Kidney epithelial cell (primary cell): Measurements from ENCODE around the gene OTUD3. TPM values are rescaled to one million over a fixed set of nuclear protein-coding genes. Genes with fewer than 3 reads are reported as not detected.
"Not testable (repeated sequence)": the region's sequence is repeated elsewhere in the genome, so short reads cannot be mapped to it uniquely, and the experiment has no call there.

Source experiments
- DNase-seq: peaks from one replicate; pipeline ENCODE4 v3.0.0-alpha.2; 2010; ENCODE audit warnings: low read depth
- H3K27me3 ChIP-seq: 2 replicates; pipeline ENCODE4 v1.6.0; 2011; ENCODE audit warnings: low read length; ENCODE audit not compliant: control insufficient read depth, insufficient read depth
- H3K36me3 ChIP-seq: 2 replicates; pipeline ENCODE4 v1.5.1; 2011; ENCODE audit warnings: low read length; ENCODE audit not compliant: control insufficient read depth, insufficient read depth
- H3K4me3 ChIP-seq: 2 replicates; pipeline ENCODE4 v1.5.1; 2011; ENCODE audit warnings: low read depth, mild to moderate bottlenecking, control low read depth, low read length
- total RNA-seq: library from RNA; depleted of rRNA; stranded (reverse); fragments of >200 nt; gene quantifications from 2 replicates; pipeline ENCODE4 v1.2.3, GENCODE V29; 2015
- TF ChIP-seq, protein P1 (sequence below): IDR thresholded peaks from 2 replicates; pipeline ENCODE4 v1.5.1; 2011; ENCODE audit warnings: mild to moderate bottlenecking, moderate library complexity, low read length, control low read depth, inconsistent platforms; ENCODE audit not compliant: insufficient read depth, poor library complexity, severe bottlenecking

The OTUD3 gene
- total RNA-seq, 1 donor from 2014 or later: 8.0 TPM

GRCh38 chr1:19864570-19865160 is 17.5 kb upstream of the OTUD3 start:
- Histone ChIP-seq H3K27me3 (no peaks in the 10 kb centered on the region), H3K36me3 (no peaks in the 10 kb centered on the region), H3K4me3 (no peak overlapping the region)
- DNase-seq: no peak
- TF ChIP-seq, protein P1, sequence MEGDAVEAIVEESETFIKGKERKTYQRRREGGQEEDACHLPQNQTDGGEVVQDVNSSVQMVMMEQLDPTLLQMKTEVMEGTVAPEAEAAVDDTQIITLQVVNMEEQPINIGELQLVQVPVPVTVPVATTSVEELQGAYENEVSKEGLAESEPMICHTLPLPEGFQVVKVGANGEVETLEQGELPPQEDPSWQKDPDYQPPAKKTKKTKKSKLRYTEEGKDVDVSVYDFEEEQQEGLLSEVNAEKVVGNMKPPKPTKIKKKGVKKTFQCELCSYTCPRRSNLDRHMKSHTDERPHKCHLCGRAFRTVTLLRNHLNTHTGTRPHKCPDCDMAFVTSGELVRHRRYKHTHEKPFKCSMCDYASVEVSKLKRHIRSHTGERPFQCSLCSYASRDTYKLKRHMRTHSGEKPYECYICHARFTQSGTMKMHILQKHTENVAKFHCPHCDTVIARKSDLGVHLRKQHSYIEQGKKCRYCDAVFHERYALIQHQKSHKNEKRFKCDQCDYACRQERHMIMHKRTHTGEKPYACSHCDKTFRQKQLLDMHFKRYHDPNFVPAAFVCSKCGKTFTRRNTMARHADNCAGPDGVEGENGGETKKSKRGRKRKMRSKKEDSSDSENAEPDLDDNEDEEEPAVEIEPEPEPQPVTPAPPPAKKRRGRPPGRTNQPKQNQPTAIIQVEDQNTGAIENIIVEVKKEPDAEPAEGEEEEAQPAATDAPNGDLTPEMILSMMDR: no peak

GRCh38 chr1:19866029-19866428 is 16.2 kb upstream of the OTUD3 start:
- H3K36me3 ChIP-seq: no peaks in the 10 kb centered on the region
- DNase-seq: no peak
- H3K27me3 ChIP-seq: no peaks in the 10 kb centered on the region
- TF ChIP-seq, protein P1: no peak
- H3K4me3 ChIP-seq: no peak overlapping the region

DNA sequence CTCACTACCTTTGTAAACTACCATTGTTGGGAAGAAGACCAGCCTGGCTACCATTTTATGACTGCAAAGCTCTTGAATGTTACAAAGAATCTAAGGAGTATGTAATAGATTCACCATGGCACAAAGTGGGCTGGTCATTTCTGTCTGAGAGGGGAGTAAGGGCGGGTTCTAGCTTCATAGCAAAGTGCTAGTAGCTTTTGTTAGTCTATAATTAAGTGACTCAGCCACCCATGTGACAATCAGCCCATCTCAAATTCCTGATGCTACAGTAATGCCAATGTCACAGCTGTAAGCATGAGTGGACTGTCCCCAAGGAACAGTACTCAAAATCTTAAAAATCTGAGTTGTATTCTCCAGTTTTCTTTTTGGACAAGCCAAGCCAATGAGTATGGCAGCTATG is 15.4 kb upstream of the OTUD3 start:
- no peak overlapping the region for H3K4me3 ChIP-seq
- no peak for DNase-seq
- TF ChIP-seq, protein P1: no peak
- H3K27me3 ChIP-seq: no peaks in the 10 kb centered on the region
- H3K36me3 ChIP-seq: no peaks in the 10 kb centered on the region

DNA sequence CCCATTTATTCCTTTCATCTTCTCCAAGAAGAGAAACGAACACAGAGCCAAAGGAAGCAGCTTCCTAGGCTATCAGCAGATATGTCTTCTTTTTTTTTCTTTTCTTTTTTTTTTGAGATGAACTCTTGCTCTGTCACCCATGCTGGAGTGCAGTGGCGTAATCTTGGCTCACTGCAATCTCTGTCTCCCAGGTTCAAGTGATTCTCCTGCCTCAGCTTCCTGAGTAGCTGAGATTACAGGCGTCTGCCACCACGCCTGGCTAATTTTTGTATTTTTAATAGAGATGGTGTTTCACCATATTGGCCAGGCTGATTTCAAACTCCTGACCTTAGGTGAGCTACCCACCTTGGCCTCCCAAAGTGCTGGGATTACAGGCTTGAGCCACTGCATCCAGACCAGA is 13.6 kb upstream of the OTUD3 start:
- not testable (repeated sequence) for H3K4me3 ChIP-seq, H3K27me3 ChIP-seq, H3K36me3 ChIP-seq, DNase-seq

- H3K36me3 ChIP-seq, DNase-seq, H3K27me3 ChIP-seq, H3K4me3 ChIP-seq: not testable (repeated sequence)
Measured at GRCh38 chr1:19869453-19869852, 12.7 kb upstream of the OTUD3 start.

DNA sequence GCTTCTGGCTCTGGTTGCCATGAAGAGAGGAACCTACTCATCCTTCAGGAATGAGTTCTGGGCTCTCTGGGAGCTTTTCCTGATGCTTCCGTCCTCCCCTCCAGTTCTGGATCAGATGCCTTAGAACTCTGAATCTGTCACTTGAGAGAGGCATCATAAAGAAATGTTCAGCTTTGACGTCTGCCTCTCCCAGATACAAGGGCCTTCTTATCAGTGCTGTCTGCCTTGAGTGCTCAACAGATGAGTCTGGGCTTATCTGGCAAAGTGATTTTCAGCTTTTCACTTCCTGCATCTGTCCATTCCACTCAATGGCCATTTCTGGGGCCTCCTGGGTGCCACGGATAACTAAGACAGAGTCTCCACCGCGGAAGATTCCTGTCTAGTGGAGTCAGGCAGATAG is 12.3 kb upstream of the OTUD3 start:
- Histone ChIP-seq H3K4me3 (no peak overlapping the region), H3K27me3 (no peaks in the 10 kb centered on the region), H3K36me3 (no peaks in the 10 kb centered on the region)
- no peak for DNase-seq
- TF ChIP-seq, protein P1: no peak

- TF ChIP-seq, protein P1: peak; percentile 2
- no peaks in the 10 kb centered on the region for H3K36me3 ChIP-seq
- H3K27me3 ChIP-seq: peaks cover 4% of the 10 kb centered on the region
- H3K4me3 ChIP-seq: no peak overlapping the region
- DNase-seq: no peak
Measured at GRCh38 chr1:19872190-19872589, 10.0 kb upstream of the OTUD3 start.
